ENCODE measurements around the gene PNPLA7. TPM values are rescaled to one million over a fixed set of nuclear protein-coding genes. Genes with fewer than 3 reads are reported as not detected.

The PNPLA7 gene
- total and polyA plus RNA-seq, 2 of the 4 experiments (the other 2 are of a cell fraction), result under 0.01 to 0.89 TPM

- peaks cover 2% of the 10 kb centered on the region; the same call in 1 of the 2 replicates for H3K4me1 ChIP-seq (ENCODE audit: control insufficient read depth, insufficient read depth, low read length)
- no peak overlapping the region for H2BK15ac ChIP-seq (ENCODE audit: low read depth, low read length)
- H3K4me3 ChIP-seq (ENCODE audit: insufficient read depth, low read depth, low read length), result no peak overlapping the region
- no peaks in the 10 kb centered on the region for H3K79me1 ChIP-seq (ENCODE audit: low read depth in 1 of 2, low read length in 2 of 2)
- ATAC-seq (ENCODE audit: low read depth) (peak; percentile 21; the same call in 1 of the 2 replicates), DNase-seq (no peak)
- CTCF ChIA-PET, result no interaction called here
- H2AFZ ChIP-seq (replicated peaks; ENCODE audit: low read length, poor library complexity), result peak overlapping the region; percentile 35
- no peak overlapping the region for H3K4ac ChIP-seq (ENCODE audit: low read depth, low read length)
- H3K56ac ChIP-seq (ENCODE audit: extremely low read depth, insufficient read depth, low read length), result no peak overlapping the region
- H4K20me1 ChIP-seq (ENCODE audit: insufficient read depth, low read length), result peaks cover 6% of the 10 kb centered on the region; the same call in 1 of the 2 replicates
- dilution Hi-C loops (cut with HindIII; ENCODE audit: low sequenced_read_pairs, unreplicated experiment), result no loop called here
- no TSS peak for BruUV-seq (replicated peaks)
- intact Hi-C loops (cut with micrococcal nuclease), result no loop called here
- H2BK120ac ChIP-seq (ENCODE audit: low read depth, low read length), result no peak overlapping the region
- no peaks in the 10 kb centered on the region for H3K36me3 ChIP-seq (ENCODE audit: control insufficient read depth, insufficient read depth, low read length)
- no peak overlapping the region for H2BK5ac ChIP-seq (ENCODE audit: low read depth, low read length, poor library complexity, severe bottlenecking)
- no peak overlapping the region for H3K18ac ChIP-seq (ENCODE audit: low read depth, low read length)
- no peaks in the 10 kb centered on the region; the same call in 1 of the 2 replicates for H3K9me1 ChIP-seq (ENCODE audit: insufficient read depth, low read length)
- TF ChIP-seq MXI1 (IDR thresholded peaks at IDR 0.05; ENCODE audit: borderline replicate concordance, low read depth, low read length), result no peak
- TF ChIP-seq MAZ (IDR thresholded peaks at IDR 0.05; ENCODE audit: borderline replicate concordance, low read depth, low read length), result no peak
- TF ChIP-seq CHD1 (IDR thresholded peaks at IDR 0.05; ENCODE audit: low read depth, low read length), result no peak
- no peak for TF ChIP-seq FOS (IDR thresholded peaks at IDR 0.05; ENCODE audit: low read depth, low read length)
- no peak for TF ChIP-seq RFX5 (IDR thresholded peaks at IDR 0.05; ENCODE audit: low read depth, low read length)
- TF ChIP-seq NFE2L2 (IDR thresholded peaks at IDR 0.05; ENCODE audit: low read depth, low read length), result no peak
- no peak for TF ChIP-seq CEBPB (IDR thresholded peaks at IDR 0.05; ENCODE audit: low read depth, low read length)
- TF ChIP-seq USF2 (IDR thresholded peaks at IDR 0.05; ENCODE audit: low read depth, low read length), result no peak
- no peak for TF ChIP-seq ELK1 (IDR thresholded peaks at IDR 0.05; ENCODE audit: borderline replicate concordance, low read depth, low read length)
- TF ChIP-seq SMC3 (IDR thresholded peaks at IDR 0.05; ENCODE audit: low read depth, low read length), result no peak
- H3K4me2 ChIP-seq (ENCODE audit: low read depth, low read length), result no peak overlapping the region
- H4K5ac ChIP-seq (ENCODE audit: low read depth, low read length), result no peak overlapping the region
- H3K14ac ChIP-seq (replicated peaks; ENCODE audit: low read depth, low read length), result no peak overlapping the region
- in situ Hi-C loops (cut with MboI; ENCODE audit: low sequenced_read_pairs), result no loop called here
- 15% methylated on average over 4 of the region's 6 CpGs; no CpG with 5 or more reads in 1 of the 2 experiments for WGBS, 2 experiments (ENCODE audit: extremely low coverage in 2 of 2, insufficient read length in 1 of 2)
- H4K91ac ChIP-seq (ENCODE audit: insufficient read depth, low read depth, low read length), result no peak overlapping the region
- no peak overlapping the region for H2AK5ac ChIP-seq (ENCODE audit: low read depth, low read length)
- 0 out of 2 replicates have a peak, but pooled peaks cover 1% of the 10 kb centered on the region for H3K9me3 ChIP-seq (ENCODE audit: control insufficient read depth, insufficient read depth, low read length)
- no peak overlapping the region for H3K23ac ChIP-seq (ENCODE audit: low read depth, low read length)
- H3K27ac ChIP-seq (ENCODE audit: insufficient read depth, low read length), result no peak overlapping the region
- H2AK9ac ChIP-seq (replicated peaks; ENCODE audit: low read depth, low read length, poor library complexity), result no peak overlapping the region
- H3K9ac ChIP-seq (ENCODE audit: low read depth, low read length), result no peak overlapping the region
- POLR2A ChIA-PET (ENCODE audit: unreplicated experiment), result no interaction called here
- H3K27me3 ChIP-seq (ENCODE audit: control insufficient read depth, insufficient read depth, low read length), result peaks cover 28% of the 10 kb centered on the region
- no peak overlapping the region for H2BK20ac ChIP-seq (ENCODE audit: low read depth, low read length)
- H4K8ac ChIP-seq (ENCODE audit: low read depth in 2 of 2, low read length in 2 of 2), result no peak overlapping the region
Observed at GRCh38 chr9:137488327-137488653, 61.9 kb downstream of the PNPLA7 start.

Measured in IMR-90 (cell line).